ENCODE results near the gene VWA2. TPM values are rescaled to one million over a fixed set of nuclear protein-coding genes. Genes with fewer than 3 reads are reported as not detected.

Gene VWA2
- total RNA-seq, 1 experiment from 2014 or later: 1.6 TPM

GRCh38 chr10:114220281-114220680, 18.8 kb upstream of the VWA2 start:
- Histone ChIP-seq H3K79me2 (ENCODE audit: insufficient read depth, low read length) (no peaks in the 10 kb centered on the region), H2BK5ac (ENCODE audit: insufficient read length, low read length) (no peak overlapping the region), H3K23ac (ENCODE audit: insufficient read length, low read depth, low read length) (no peak overlapping the region), H3K18ac (ENCODE audit: insufficient read length, low read depth, low read length) (no peak overlapping the region), H2BK20ac (ENCODE audit: low read depth, low read length, poor library complexity, severe bottlenecking) (no peak overlapping the region), H4K5ac (ENCODE audit: insufficient read length, low read depth, low read length) (no peak overlapping the region), H3K56ac (ENCODE audit: insufficient read length, low read depth, low read length) (no peak overlapping the region), H2BK12ac (ENCODE audit: insufficient read length, low read depth, low read length) (no peak overlapping the region), H3K27me3 (ENCODE audit: insufficient read depth, low read length) (no peaks in the 10 kb centered on the region), H3K4me1 (ENCODE audit: insufficient read depth, low read length) (no peaks in the 10 kb centered on the region), H2AK5ac (ENCODE audit: insufficient read length, low read length) (no peak overlapping the region), H3K9ac (ENCODE audit: extremely low read depth, insufficient read length, low read length) (no peak overlapping the region), H3K23me2 (ENCODE audit: insufficient read length, low read depth, low read length, poor library complexity, severe bottlenecking) (no peaks in the 10 kb centered on the region), H3K14ac (ENCODE audit: insufficient read depth, low read length) (no peak overlapping the region), H4K91ac (ENCODE audit: insufficient read length, low read depth, low read length) (no peak overlapping the region), H4K20me1 (ENCODE audit: control insufficient read depth, insufficient read depth, insufficient read length) (no peaks in the 10 kb centered on the region), H3K79me1 (ENCODE audit: insufficient read depth, low read depth, low read length, poor library complexity, severe bottlenecking) (no peaks in the 10 kb centered on the region), H3K4me2 (ENCODE audit: insufficient read depth, insufficient read length, low read length) (no peak overlapping the region), H2BK15ac (ENCODE audit: low read depth, low read length) (no peak overlapping the region), H4K8ac (replicated peaks; ENCODE audit: insufficient read length, low read depth, low read length) (no peak overlapping the region), H2BK120ac (ENCODE audit: low read depth, low read length, poor library complexity, severe bottlenecking) (no peak overlapping the region), H3T11ph (ENCODE audit: low read length) (no peak overlapping the region), H3K27ac (ENCODE audit: insufficient read length, low read depth, low read length) (no peak overlapping the region), H2AFZ (ENCODE audit: low read length) (no peak overlapping the region), H3K4ac (ENCODE audit: low read depth, low read length) (no peak overlapping the region), H3K9me3 (ENCODE audit: control insufficient read depth, low read depth, low read length) (no peaks in the 10 kb centered on the region)
- Mint-ChIP-seq H3K4me3 (no peak overlapping the region), H3K4me1 (no peaks in the 10 kb centered on the region), H3K27me3 (ENCODE audit: low read depth) (peaks cover 6% of the 10 kb centered on the region; the same call in 1 of the 2 replicates), H3K36me3 (ENCODE audit: insufficient read depth in 1 of 3, low read depth in 3 of 3) (no peaks in the 10 kb centered on the region), H3K9me3 (no peaks in the 10 kb centered on the region), H3K27ac (no peak overlapping the region)
- no peak for TF ChIP-seq CTCF (conservative IDR thresholded peaks at IDR 0.05)
- WGBS (ENCODE audit: extremely low coverage, insufficient read length, low lambda C conversion rate): no CpG with 5 or more reads among the region's 2 CpGs
- DNase-seq: no peak
